COR-L47 (cell line): ENCODE measurements around the gene IRX6.

ENCODE experiments used
- DNase-seq: peaks from one replicate; lab custom pipeline; 2025; lab: John Stamatoyannopoulos, UW

The IRX6 gene

DNA sequence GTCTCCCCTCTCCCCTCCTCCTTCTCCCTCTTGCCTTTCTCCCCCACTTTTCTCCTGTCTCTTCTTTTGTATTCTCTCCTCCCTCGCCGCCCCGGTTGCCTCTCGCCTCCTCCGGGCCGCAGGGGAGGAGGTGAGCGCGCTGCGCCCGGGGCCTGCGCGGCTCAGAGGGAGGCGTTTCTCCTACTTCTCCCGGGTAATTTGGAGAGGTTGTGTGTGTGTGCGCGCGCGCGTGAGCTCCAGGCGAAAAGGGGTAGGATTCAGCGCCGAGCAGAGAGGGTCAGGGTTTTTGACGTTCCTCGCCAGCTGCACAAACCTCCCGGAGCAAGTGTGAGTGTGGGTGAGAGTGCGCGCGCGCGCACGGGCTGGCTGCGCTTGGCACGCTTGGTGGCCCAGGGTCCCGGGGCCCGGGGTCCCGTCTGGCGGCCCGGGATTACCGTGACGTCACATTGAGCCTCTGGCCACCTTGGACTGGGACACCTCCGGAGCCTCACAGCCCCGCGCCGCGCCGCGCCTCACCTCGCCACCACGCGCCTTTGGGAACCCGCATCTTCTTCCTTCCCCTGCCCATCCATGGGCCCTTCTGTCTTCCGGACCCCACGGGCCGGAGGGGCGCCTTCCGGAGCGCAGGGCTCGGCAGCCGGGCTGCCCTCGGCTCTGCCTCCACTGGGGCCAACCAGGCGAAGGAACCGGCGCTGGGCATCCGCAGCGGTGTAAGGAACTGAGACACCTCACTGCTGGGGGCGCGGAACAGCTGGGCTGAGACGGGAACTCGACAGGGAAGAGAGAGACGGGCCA is 479 bp downstream of the IRX6 start:
- DNase-seq = no peak

- DNase-seq = no peak
These were observed 1.1 kb downstream of the IRX6 start for GRCh38 chr16:55325080-55325447.

DNA sequence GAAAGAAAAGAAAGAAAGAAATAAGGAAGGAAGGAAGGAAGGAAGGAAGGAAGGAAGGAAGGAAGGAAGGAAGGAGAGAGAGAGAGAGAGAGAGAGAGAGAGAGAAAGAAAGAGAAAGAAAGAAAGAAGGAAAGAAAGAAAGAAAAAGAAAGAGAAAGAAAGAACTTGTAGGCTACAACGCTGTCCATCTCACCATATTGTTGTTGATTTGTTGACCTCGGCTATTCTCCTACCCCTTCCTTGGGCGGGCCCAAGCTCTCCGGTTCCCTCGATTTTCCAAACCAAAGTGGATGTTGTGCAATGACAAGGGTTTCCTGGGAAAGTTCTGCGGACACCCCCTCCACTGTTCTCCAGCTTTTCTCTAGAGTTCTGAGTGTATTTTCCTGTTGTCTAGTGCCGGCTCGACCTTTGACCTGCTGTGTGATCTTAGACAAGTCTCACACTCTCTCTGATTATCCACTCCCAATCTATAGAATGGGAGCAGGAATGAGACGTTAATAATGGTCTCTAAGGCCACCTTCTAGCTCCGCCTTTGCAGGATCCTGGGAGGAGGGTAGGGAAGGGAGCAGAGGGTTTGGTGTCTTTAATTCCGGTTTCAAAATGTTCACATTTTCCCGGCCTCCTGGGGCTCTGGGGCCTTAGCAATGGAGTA is 1.6 kb downstream of the IRX6 start:
- no peak for DNase-seq

DNA sequence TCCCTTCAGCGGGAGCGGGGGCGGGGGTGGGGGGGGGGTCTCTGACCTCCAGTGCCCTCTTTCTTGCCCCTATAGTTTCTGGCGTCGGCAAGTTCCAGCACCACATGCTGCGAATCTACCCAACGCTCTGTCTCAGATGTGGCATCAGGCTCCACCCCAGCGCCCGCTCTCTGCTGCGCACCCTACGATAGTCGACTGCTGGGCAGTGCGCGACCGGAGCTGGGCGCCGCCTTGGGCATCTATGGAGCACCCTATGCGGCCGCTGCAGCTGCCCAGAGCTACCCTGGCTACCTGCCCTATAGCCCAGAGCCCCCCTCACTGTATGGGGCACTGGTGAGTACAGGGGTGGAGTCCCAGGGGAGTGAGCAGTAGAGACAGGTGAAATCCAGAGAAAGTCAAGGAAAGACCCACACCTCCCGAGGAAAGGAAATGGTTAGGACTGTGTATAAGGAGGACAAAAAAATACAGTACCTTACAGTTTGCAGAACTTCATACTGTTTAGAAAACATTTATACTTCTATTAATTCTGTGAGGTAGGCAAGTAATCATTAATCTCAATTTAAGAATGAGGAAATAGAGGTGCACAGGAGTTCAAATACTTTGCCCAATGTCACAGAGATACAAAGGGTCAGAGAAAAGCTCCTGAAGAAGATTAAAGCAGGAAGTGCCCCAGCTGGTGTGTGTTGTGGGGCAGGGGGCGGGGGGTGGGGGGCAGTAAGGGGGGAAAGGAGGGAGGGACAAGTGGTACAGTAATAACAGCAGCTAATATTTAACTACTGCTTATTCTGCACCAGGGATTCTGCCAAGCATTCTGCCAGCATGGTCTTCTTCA is 2.5 kb downstream of the IRX6 start:
- no peak for DNase-seq

DNA sequence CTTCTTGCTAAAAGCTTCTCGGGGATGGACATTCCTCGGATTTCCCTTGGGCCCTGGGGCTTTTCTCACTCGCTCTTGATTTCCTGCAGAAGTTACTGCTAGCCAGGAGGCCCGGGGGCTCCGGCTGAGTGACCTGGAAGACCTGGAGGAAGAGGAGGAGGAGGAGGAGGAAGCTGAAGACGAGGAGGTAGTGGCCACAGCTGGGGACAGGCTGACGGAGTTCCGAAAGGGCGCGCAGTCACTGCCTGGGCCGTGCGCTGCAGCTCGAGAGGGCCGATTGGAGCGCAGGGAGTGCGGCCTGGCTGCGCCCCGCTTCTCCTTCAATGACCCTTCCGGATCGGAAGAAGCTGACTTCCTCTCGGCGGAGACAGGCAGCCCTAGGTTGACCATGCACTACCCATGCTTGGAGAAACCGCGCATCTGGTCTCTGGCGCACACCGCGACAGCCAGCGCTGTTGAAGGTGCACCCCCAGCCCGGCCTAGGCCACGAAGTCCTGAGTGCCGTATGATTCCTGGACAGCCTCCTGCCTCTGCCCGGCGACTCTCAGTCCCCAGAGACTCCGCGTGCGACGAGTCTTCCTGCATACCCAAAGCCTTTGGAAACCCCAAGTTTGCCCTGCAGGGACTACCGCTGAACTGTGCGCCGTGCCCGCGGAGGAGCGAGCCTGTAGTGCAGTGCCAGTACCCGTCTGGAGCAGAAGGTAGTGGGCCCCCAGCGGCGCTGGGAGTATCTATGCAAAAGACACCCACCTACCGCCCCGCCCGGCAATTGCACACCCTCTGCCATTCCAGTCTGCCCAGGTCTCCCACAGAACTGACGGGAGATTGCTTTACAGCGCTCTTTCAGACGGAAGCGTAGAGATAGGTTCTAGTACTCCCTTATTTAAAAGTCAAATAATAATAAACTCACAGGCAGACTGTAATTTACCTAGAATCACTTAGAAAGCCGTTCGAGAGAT is 4.9 kb downstream of the IRX6 start:
- no peak for DNase-seq

DNA sequence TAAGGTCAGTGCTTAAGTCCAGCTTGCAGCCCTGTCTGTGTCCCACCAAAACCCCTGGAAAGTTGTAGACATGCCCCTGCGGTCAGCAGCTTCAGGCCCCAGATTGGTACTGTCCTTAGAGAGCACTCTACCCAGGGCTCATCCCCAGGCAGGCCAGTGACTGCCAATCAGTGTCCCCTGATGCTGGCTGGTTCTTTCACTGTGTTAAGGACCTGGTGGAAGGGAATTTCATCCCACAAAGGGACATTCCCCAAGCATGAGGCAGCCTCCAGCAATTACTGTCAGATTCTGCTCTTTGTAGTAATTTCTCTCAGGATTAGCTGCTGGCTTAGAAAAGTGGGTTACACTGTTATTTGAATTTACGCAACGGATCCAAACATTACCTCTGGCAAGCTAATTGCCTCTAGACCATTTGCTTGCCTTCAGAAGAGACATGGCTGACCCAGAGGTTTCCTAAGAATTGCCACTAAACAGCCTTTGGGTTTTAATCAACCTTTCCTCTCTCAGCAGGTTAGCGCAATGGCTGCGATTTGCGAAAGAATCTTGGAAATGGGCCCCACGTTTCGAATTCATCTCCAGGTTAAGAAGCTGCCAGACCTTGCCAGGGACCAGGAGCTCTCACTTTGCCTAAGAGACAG is 5.9 kb downstream of the IRX6 start:
- DNase-seq = no peak

DNA sequence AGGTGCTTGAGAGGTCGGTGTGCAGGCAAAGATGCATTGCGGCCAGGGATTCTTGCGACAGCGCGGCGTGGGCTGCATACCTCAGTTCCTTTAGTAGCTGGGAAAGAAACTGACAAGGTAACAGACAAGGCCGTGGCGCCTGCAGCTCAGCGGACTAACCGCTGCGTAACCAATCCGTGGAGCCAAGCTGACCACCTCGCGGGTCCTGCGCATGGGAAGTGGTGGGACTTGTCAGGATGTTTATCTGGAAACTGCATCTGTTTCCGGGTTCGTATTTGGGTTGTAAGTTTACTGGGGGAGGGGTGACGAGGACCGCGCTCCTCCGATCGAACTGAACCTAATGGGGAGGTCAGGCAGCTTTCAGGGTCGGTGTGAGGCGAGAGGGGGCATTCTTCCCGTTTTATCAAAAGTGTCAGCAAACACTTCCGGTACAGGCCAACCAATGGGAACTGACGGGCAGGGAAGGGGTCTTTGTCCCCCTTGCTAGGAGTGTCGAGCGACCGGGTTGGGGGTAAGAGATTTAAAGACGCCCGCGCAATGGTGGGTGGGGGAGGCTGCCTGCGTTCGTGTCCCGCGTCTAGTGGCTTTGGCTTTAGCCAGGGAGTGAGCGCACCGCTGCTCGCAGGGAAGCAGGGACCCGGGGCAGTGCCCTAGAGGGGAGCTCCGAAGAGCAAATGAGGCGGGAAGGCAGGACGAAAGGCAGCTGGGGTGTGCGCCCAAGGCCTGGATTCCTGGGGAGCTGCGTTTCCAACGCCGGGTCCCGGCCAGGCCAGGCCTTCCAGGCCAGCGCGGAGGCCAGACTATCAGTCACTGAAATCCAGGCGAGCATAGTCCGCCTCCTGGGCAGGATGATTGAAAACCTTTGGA is 7.0 kb downstream of the IRX6 start:
- DNase-seq = no peak

- no peak for DNase-seq
These were observed 7.7 kb downstream of the IRX6 start for GRCh38 chr16:55331648-55332185.

GRCh38 chr16:55333684-55334083 is 9.7 kb downstream of the IRX6 start:
- no peak for DNase-seq

DNA sequence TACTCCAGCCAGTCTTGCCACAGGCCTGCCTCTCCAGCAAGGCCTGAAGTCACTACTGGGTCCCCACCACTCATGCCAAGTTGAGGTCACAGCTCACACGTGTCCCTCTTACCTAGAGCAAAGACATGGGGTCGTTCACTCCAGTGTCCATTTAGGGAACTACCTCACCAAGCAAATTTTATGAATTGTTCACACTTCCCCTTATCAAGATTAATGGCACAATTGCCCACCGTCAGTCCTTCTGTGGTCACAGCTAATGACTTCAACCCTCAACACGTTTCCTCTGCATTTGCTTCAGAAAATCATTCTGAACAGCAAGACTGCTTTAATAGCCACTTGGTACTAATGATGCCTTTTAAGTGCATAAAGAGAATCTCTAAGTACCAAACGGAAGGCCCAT is 14.6 kb downstream of the IRX6 start:
- DNase-seq = no peak

DNA sequence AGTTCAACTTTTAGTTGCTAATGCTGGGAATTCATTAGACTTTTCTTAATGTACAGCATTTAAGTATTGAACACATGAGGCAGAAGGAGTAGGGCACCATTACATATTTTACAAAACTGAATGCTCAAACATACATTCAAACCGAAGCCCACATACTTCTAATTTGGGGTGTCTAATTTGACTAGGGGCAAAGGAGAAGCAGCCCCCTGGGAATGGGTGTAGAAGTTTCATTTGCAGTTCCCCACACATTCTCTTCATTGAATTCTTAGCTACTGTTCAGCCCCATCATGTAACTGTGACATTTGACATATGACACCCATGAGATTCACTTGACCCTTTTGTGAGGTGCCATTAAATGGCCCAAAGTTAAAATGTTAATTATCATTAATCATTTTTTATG is 16.4 kb downstream of the IRX6 start:
- DNase-seq = no peak

DNA sequence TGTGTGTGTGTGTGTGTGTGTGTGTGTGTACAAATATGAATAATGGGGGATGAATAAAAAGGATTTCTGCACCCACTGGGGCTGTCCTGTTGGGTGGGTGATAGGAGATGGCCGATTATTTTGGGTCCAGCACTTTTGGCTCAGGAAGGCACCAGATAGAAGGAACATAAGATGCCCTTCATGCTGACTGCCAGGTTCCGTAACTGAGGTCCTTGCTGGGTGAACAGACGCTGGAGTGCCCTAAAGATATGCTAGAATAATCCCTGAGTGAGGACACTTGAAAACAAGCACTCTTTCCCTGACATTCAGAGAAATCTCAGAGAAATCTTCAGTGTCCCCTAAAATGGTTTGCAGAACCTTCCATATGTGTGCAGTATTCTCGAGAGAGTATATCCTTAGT is 17.7 kb downstream of the IRX6 start:
- no peak for DNase-seq

DNA sequence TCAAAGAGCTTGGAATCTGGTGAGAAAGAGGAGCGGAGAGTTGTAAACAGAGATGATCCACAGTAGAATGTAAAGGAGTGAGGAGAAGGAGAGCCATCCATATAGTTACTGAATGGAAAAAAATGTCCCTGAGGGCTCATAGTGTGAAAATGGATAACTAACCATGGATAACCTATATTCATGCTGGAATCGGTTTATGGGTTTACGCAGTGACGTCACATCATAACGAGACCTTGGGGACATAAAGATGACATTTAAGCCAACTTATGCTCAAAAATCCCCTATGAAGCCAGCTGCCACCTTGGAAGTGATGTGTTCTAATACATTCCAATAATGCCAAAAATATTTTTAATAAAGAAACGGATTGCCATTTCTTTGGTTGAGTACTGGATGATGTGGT is 22.5 kb downstream of the IRX6 start:
- no peak for DNase-seq

- DNase-seq = no peak
These were observed 25.9 kb downstream of the IRX6 start for GRCh38 chr16:55349867-55350266.

DNA sequence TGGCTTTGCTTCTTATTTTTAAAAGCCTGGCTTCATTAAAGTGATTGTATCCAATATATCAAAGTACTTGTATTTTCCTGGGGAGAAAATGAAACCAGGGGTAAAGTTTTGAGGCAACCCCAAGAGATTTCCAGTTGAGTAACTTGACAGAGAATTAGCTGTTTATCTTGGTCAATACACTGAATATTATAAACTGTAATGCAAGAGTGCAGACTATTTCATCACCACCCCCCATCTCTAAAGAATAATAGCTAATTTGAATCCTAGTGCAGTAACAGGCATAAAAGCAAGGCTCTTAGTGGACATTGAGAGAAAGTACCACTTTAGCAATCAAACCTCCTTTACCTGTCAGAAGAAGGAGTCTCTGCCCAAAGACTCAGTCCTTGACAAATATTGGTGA is 27.0 kb downstream of the IRX6 start:
- DNase-seq = no peak

DNA sequence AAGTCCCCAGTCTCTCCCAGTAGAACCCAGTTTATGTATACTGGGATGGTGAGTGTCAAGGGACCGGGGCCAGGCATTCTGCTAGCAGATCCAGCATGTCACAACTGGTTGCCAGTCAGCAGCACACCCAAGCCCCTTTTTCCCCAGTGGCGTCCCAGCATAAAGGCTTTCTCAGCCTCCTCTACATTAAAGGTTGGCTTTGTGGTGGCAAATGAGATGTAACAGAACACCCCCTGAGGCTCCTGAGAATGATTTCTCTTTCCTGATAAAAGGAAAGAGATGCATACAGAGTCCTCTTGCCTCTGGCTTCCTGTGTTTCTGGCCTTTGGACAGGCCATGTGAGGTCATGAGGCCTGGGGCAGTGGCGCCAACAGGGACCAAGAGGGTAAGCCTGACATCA is 27.9 kb downstream of the IRX6 start:
- DNase-seq = no peak

- DNase-seq = no peak
These were observed 33.2 kb downstream of the IRX6 start for GRCh38 chr16:55357241-55357640.

DNA sequence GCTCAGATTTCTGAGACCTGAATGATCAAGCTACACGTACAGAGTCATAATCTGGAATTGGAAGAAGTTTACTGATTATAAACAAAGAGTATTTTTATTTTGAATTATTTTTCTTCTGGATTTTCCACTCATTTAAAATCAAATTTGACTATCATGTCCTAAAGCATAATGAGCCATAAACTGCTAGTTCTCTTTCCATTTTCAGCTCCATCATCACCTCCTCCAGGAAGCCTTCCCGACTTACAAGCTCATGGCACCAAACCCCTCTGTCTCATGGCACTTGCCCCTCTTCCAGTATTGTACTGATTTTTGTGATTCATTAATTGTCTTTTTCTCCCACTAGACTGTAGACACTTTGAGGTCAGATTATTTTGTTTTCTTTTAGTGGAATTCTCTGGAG is 35.9 kb downstream of the IRX6 start:
- no peak for DNase-seq

- DNase-seq = no peak
These were observed 40.8 kb downstream of the IRX6 start for GRCh38 chr16:55364811-55365210.

GRCh38 chr16:55367301-55367811 is 43.4 kb downstream of the IRX6 start:
- DNase-seq = no peak
